H1 (cell line): ENCODE data around the gene PLCXD1. TPM values are rescaled to one million over a fixed set of nuclear protein-coding genes. Genes with fewer than 3 reads are reported as not detected.

ENCODE experiments used
- CTCF ChIA-PET: fragments of 300-600 bp; sonication (Branson Sonifier 250); formaldehyde crosslinking; loops from one replicate; lab custom pipeline; 2021; ENCODE audit not compliant: partially characterized antibody; lab: Charles Lee
- POLR2A ChIA-PET: fragments of 300-600 bp; sonication (Branson Sonifier 250); formaldehyde crosslinking; loops from one replicate; lab custom pipeline; 2021; ENCODE audit warnings: inconsistent platforms; ENCODE audit not compliant: partially characterized antibody; lab: Charles Lee
- DNase-seq, 2 experiments: peaks; one replicate each; pipeline versions ENCODE4 v3.0.0 to v3.0.0-alpha.2; 2010 to 2022; ENCODE audit warnings: low spot score in 2 of 2, low read depth in 1 of 2, mixed read lengths in 1 of 2
- FAIRE-seq: peaks from 2 replicates; lab custom pipeline; 2011; peaks lifted over from hg19 to GRCh38; lab: Jason Lieb, UNC
- H2AFZ ChIP-seq: 2 replicates; pipeline ENCODE4 v1.8.1; 2012; ENCODE audit warnings: low read length, inconsistent platforms
- H2AK5ac ChIP-seq: 2 replicates; pipeline ENCODE4 v1.6.1; 2013; ENCODE audit warnings: low read depth, low read length
- H2BK120ac ChIP-seq: replicated peaks from 2 replicates; pipeline ENCODE3; 2013; ENCODE audit warnings: low read depth, low read length, inconsistent platforms
- H2BK12ac ChIP-seq: 2 replicates; pipeline ENCODE4 v1.6.1; 2013; ENCODE audit warnings: low read depth, low read length
- H2BK15ac ChIP-seq: 2 replicates; pipeline ENCODE4 v1.6.1; 2013; ENCODE audit warnings: low read length
- H2BK20ac ChIP-seq: 2 replicates; pipeline ENCODE4 v1.6.1; 2013; ENCODE audit warnings: low read length
- H2BK5ac ChIP-seq: 2 replicates; pipeline ENCODE4 v1.6.1; 2013; ENCODE audit warnings: low read depth, low read length
- H3K14ac ChIP-seq: 2 replicates; pipeline ENCODE4 v1.6.1; 2013; ENCODE audit warnings: inconsistent platforms; ENCODE audit not compliant: insufficient read length
- H3K18ac ChIP-seq: 2 replicates; pipeline ENCODE4 v1.6.1; 2013; ENCODE audit warnings: low read length; ENCODE audit errors: extremely low read depth
- H3K23ac ChIP-seq: 2 replicates; pipeline ENCODE4 v1.6.1; 2013; ENCODE audit warnings: inconsistent platforms; ENCODE audit not compliant: insufficient read length
- H3K23me2 ChIP-seq: 2 replicates; pipeline ENCODE4 v1.6.1; 2013; ENCODE audit warnings: low read depth, low read length
- H3K27ac ChIP-seq: 2 replicates; pipeline ENCODE4 v1.6.1; 2011; ENCODE audit warnings: low read depth, low read length, inconsistent platforms
- H3K27me3 ChIP-seq, 4 experiments: replicated peaks in 1 of 4; 1 replicate in 1 of 4; 2 replicates in 3 of 4; pipeline versions ENCODE4 v1.6.1 to v1.8.1; 2011 to 2013; ENCODE audit warnings: low read length in 3 of 4, mild to moderate bottlenecking in 3 of 4, inconsistent platforms in 2 of 4, mixed read lengths in 2 of 4, moderate library complexity in 1 of 4; ENCODE audit not compliant: control insufficient read depth in 3 of 4, insufficient read depth in 3 of 4; ENCODE audit errors: extremely low read depth in 1 of 4
- H3K36me3 ChIP-seq, 4 experiments: 2 replicates each; pipeline versions ENCODE4 v1.6.1 to v1.8.1; 2011 to 2013; ENCODE audit warnings: mild to moderate bottlenecking in 4 of 4, low read length in 3 of 4, moderate library complexity in 2 of 4, control low read depth in 1 of 4, inconsistent platforms in 1 of 4; ENCODE audit not compliant: insufficient read depth in 4 of 4, control insufficient read depth in 2 of 4
- H3K4ac ChIP-seq: replicated peaks from 2 replicates; pipeline ENCODE3; 2013; ENCODE audit warnings: low read length, low read depth, mixed read lengths, inconsistent platforms; ENCODE audit not compliant: insufficient read length
- H3K4me1 ChIP-seq, 4 experiments: replicated peaks in 1 of 4; 1 replicate in 1 of 4; 2 replicates in 3 of 4; pipeline versions ENCODE4 v1.6.1 to v1.8.1; 2011 to 2013; ENCODE audit warnings: low read length in 3 of 4, inconsistent platforms in 2 of 4, mixed read lengths in 1 of 4; ENCODE audit not compliant: insufficient read depth in 4 of 4, control insufficient read depth in 3 of 4
- H3K4me2 ChIP-seq, 2 experiments: 2 replicates each; pipeline versions ENCODE4 v1.6.1 to v1.8.1; 2011 to 2013; ENCODE audit warnings: low read depth in 2 of 2, low read length in 2 of 2, control low read depth in 1 of 2, inconsistent platforms in 1 of 2, mild to moderate bottlenecking in 1 of 2; ENCODE audit not compliant: insufficient read depth in 1 of 2
- H3K4me3 ChIP-seq, 4 experiments: fragments of 200-600, 300-600 bp in 1 of 4; sonication (generic), shearing (Covaris generic), sonication (Bioruptor Twin) in 1 of 4; 2 replicates each; pipeline versions ENCODE4 v1.5.1 to v1.8.1; 2011 to 2016; ENCODE audit warnings: low read length in 4 of 4, low read depth in 3 of 4, control low read depth in 2 of 4, inconsistent platforms in 2 of 4, mild to moderate bottlenecking in 2 of 4, mixed read lengths in 1 of 4, moderate library complexity in 1 of 4; ENCODE audit not compliant: insufficient read depth in 2 of 4; ENCODE audit errors: extremely low read depth in 1 of 4
- H3K56ac ChIP-seq: replicated peaks from 2 replicates; pipeline ENCODE3; 2013; ENCODE audit warnings: low read depth, mild to moderate bottlenecking, mixed read lengths, low read length, inconsistent platforms; ENCODE audit not compliant: insufficient read length
- H3K79me1 ChIP-seq: 2 replicates; pipeline ENCODE4 v1.6.1; 2013; ENCODE audit warnings: low read depth, low read length, control low read depth
- H3K79me2 ChIP-seq, 2 experiments: 2 replicates each; pipeline versions ENCODE4 v1.6.1 to v1.8.1; 2012 to 2013; ENCODE audit warnings: low read length in 2 of 2, mild to moderate bottlenecking in 2 of 2, inconsistent platforms in 1 of 2; ENCODE audit not compliant: insufficient read depth in 2 of 2, control insufficient read depth in 1 of 2
- H3K9ac ChIP-seq, 4 experiments: replicated peaks in 1 of 4; 1 replicate in 1 of 4; 2 replicates in 3 of 4; pipeline versions ENCODE4 v1.6.1 to v1.8.1; 2011 to 2013; ENCODE audit warnings: low read depth in 3 of 4, low read length in 3 of 4, control low read depth in 2 of 4, mild to moderate bottlenecking in 2 of 4, moderate library complexity in 2 of 4, inconsistent platforms in 1 of 4; ENCODE audit errors: extremely low read depth in 1 of 4
- H3K9me3 ChIP-seq, 2 experiments: 2 replicates each; pipeline versions ENCODE4 v1.6.1 to v1.8.1; 2012 to 2013; ENCODE audit warnings: mild to moderate bottlenecking in 2 of 2, moderate library complexity in 2 of 2, control low read depth in 1 of 2, inconsistent platforms in 1 of 2, low read depth in 1 of 2, low read length in 1 of 2, mixed read lengths in 1 of 2; ENCODE audit not compliant: insufficient read depth in 2 of 2
- H4K20me1 ChIP-seq, 2 experiments: replicated peaks in 1 of 2; 2 replicates each; pipeline versions ENCODE3 to v1.8.1; 2011 to 2013; ENCODE audit warnings: inconsistent platforms in 2 of 2, low read length in 2 of 2, mild to moderate bottlenecking in 1 of 2; ENCODE audit not compliant: insufficient read depth in 2 of 2, control insufficient read depth in 1 of 2
- H4K5ac ChIP-seq: 2 replicates; pipeline ENCODE4 v1.6.1; 2013; ENCODE audit warnings: low read length, low read depth, mixed read lengths, inconsistent platforms; ENCODE audit not compliant: insufficient read length
- H4K8ac ChIP-seq: 2 replicates; pipeline ENCODE4 v1.8.0; 2013; ENCODE audit warnings: mild to moderate bottlenecking, moderate library complexity, low read length, inconsistent platforms; ENCODE audit not compliant: insufficient read depth; ENCODE audit errors: extremely low read depth
- H4K91ac ChIP-seq: replicated peaks from 2 replicates; pipeline ENCODE3; 2013; ENCODE audit warnings: low read length, mixed read lengths, inconsistent platforms; ENCODE audit not compliant: insufficient read length
- E2F6 ChIP-seq: IDR thresholded peaks from 2 replicates; pipeline ENCODE4 v1.6.1; 2012; ENCODE audit warnings: inconsistent platforms
- RAD21 ChIP-seq, 2 experiments: IDR thresholded peaks in 1 of 2; conservative IDR thresholded peaks in 1 of 2; 2 replicates each; pipeline ENCODE4 v1.6.1; 2011; ENCODE audit warnings: low read depth in 2 of 2, low read length in 2 of 2, improper control_type of control experiment in 1 of 2, inconsistent platforms in 1 of 2, mild to moderate bottlenecking in 1 of 2, moderate library complexity in 1 of 2
- WGBS, 2 experiments: shearing (Covaris generic) in 1 of 2; methylation state at CpG; one replicate each; pipeline versions ENCODE4 v1.1.6 to v1.1.7; 2013 to 2015; ENCODE audit warnings: low lambda C conversion rate in 2 of 2, mixed read lengths in 2 of 2, inconsistent platforms in 1 of 2, low coverage in 1 of 2, missing lambda C conversion rate in 1 of 2; ENCODE audit not compliant: insufficient replicate concordance in 2 of 2, insufficient coverage in 1 of 2, insufficient read length in 1 of 2; ENCODE audit errors: extremely low coverage in 1 of 2, missing lambda C conversion rate in 1 of 2; 5-methylcytosine and 5-hydroxymethylcytosine counted together
- polyA plus RNA-seq, 7 experiments: library from polyadenylated mRNA; depleted of rRNA in 3 of 7; stranded (reverse) in 5 of 7; unstranded in 2 of 7; fragments of >200 nt in 5 of 7; fragments of 200-250 nt in 2 of 7; gene quantifications; 1 replicate in 5 of 7; 2 replicates in 1 of 7; 4 replicates in 1 of 7; pipeline versions ENCODE4 v1.2.1 to v1.2.3, GENCODE V29; 2011 to 2013; ENCODE audit warnings: missing spikeins in 2 of 7, mixed read lengths in 2 of 7
- total RNA-seq: library from RNA; stranded (reverse); fragmentation: NEBNext Ultra II Directional; extraction: Animal tissue kit (Norgen Biotek cat#: 25700); gene quantifications from 2 replicates; pipeline ENCODE4 v1.2.1, GENCODE V29; 2021

PLCXD1 gene
- total and polyA plus RNA-seq, 2 of the 8 experiments (the other 6 are each of a cell fraction or from before 2014, with no cell fraction given) = 93.6 to 124 TPM

DNA sequence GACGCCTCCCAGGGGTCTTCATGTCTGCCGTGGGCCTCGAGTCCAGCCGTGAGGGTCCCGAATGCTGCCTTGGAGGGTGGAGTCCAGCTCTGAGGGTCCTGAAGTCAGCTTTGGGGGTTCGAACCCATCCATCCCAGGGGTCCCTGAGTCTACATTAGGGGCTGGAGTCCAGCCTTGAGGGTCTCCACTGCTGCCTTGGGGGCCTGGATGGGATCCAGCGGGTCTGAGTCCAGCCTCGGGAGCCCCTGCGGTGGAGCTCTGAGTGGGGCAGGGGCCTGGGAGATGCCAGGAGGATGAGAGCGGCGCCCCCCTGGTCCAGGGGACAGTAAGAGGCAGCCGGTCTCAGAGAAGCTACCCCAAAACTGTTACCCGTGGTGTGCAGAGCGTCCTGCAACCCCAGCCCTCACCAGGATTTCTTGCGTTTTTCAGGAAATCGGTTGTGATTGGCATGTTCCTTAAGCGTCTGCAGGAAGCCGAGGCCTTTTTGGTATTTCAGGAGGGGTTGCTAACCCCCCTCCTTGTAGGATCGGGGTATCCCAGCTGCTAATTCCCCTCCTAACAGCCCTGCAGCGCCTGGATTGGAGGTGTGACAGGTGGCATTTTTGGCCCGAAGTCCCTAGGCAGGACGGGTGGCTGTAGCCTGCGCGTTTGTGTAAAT is 39.1 kb downstream of the PLCXD1 start:
- Histone ChIP-seq H3K36me3 (peaks cover 0 to 6% (median 2%) of the 10 kb centered on the region in 4 experiments; a peak in 3 of 8 replicates), H4K91ac (no peak overlapping the region), H3K79me1 (peaks cover 4% of the 10 kb centered on the region), H3K9me3 (no peaks in the 10 kb centered on the region), H3K18ac (no peak overlapping the region), H3K56ac (no peak overlapping the region), H2BK15ac (no peak overlapping the region), H2BK12ac (no peak overlapping the region), H2BK20ac (no peak overlapping the region), H4K8ac (no peak overlapping the region), H4K5ac (no peak overlapping the region), H2BK5ac (no peak overlapping the region), H3K27ac (no peak overlapping the region), H3K23me2 (peaks cover 10% of the 10 kb centered on the region; the same call in 1 of the 2 replicates), H2BK120ac (no peak overlapping the region), H3K4me3 (peak overlapping the region; percentile 69 to 95 (median 76)), H3K4me1 (peaks cover 0 to 6% (median 3%) of the 10 kb centered on the region in 4 experiments; a peak in 3 of 7 replicates), H4K20me1 (peaks cover 0 to 6% of the 10 kb centered on the region in 2 experiments), H3K23ac (no peak overlapping the region), H3K14ac (no peak overlapping the region), H3K4me2 (peak overlapping the region; percentile 65 to 95), H3K79me2 (peaks cover 0 to 9% of the 10 kb centered on the region in 2 experiments; a peak in 1 of 4 replicates), H3K9ac (peak overlapping the region; percentile 56 to 94 (median 68); a peak in 6 of 7 replicates), H2AK5ac (no peak overlapping the region), H3K27me3 (no peaks in the 10 kb centered on the region), H3K4ac (no peak overlapping the region), H2AFZ (no peak overlapping the region)
- WGBS, 2 experiments = 17% methylated on average over 23 of the region's 24 CpGs; no CpG with 5 or more reads in 1 of the 2 experiments
- ChIA-PET CTCF (no interaction called here), POLR2A (no interaction called here)
- FAIRE-seq (no peak), DNase-seq (no peak)
- no peak for TF ChIP-seq RAD21 (IDR thresholded peaks at IDR 0.05 in 1 of 2, conservative IDR thresholded peaks at IDR 0.05 in 1 of 2; ENCODE audit: low read depth in 2 of 2, low read length in 2 of 2)
- TF ChIP-seq E2F6 = 0 out of 2 replicates have a peak, but pooled peaks have one; percentile 30
